Measurements from ENCODE around the gene DUOX1. TPM values are rescaled to one million over a fixed set of nuclear protein-coding genes. Genes with fewer than 3 reads are reported as not detected.
"Not testable (repeated sequence)": the region's sequence is repeated elsewhere in the genome, so short reads cannot be mapped to it uniquely, and the experiment has no call there.

The DUOX1 gene
- total and polyA plus RNA-seq, 12 donors = 2.5 to 98.8 (median 23.6) TPM; not detected in 1

GRCh38 chr15:45134682-45135604 lies 5.1 kb downstream of the DUOX1 start:
- no peak overlapping the region for H3K27ac ChIP-seq
- no peaks in the 10 kb centered on the region for H3K36me3 ChIP-seq (replicated peaks in 1 of 2)
- WGBS, 4 donors = 8 to 22% (median 10%) methylated on average over 18 to 57 of the region's 57 CpGs; no CpG with 5 or more reads in 1 of the 4 donors
- peak overlapping the region in 1 of 4 donors; percentile 27 for H3K4me3 ChIP-seq
- DNase-seq = peak in 3 of 7 donors; percentile 50 to 57 (median 54)
- peaks cover 0 to 13% of the 10 kb centered on the region in 2 donors for H3K4me1 ChIP-seq (replicated peaks in 1 of 2)
- TF ChIP-seq POLR2A (IDR thresholded peaks at IDR 0.05) = no peak
- peak in 2 of 6 experiments; percentile 22 for TF ChIP-seq CTCF (IDR thresholded peaks at IDR 0.05)
- intact Hi-C loops (cut with DNase I) = no loop called here
- H3K9me3 ChIP-seq (replicated peaks in 1 of 3) = no peaks in the 10 kb centered on the region
- peaks cover 2% of the 10 kb centered on the region for H3K27me3 ChIP-seq

GRCh38 chr15:45135705-45136377 lies 6.0 kb downstream of the DUOX1 start:
- H3K27ac ChIP-seq; H3K36me3 ChIP-seq (replicated peaks in 1 of 2); intact Hi-C loops (cut with DNase I); H3K4me3 ChIP-seq; H3K9me3 ChIP-seq (replicated peaks in 1 of 3); H3K27me3 ChIP-seq; DNase-seq: not testable (repeated sequence)
- H3K4me1 ChIP-seq (replicated peaks in 1 of 2) = peaks cover 0 to 12% of the 10 kb centered on the region in 2 donors
- WGBS, 4 donors = 7 to 21% (median 15%) methylated on average over 5 to 9 of the region's 37 CpGs

- Histone ChIP-seq H3K9me3 (replicated peaks in 1 of 3) (no peaks in the 10 kb centered on the region), H3K27ac (no peak overlapping the region), H3K4me3 (no peak overlapping the region), H3K27me3 (no peaks in the 10 kb centered on the region), H3K4me1 (replicated peaks in 1 of 2) (peaks cover 0 to 12% of the 10 kb centered on the region in 2 donors), H3K36me3 (replicated peaks in 1 of 2) (no peaks in the 10 kb centered on the region)
- intact Hi-C loops (cut with DNase I) = no loop called here
- TF ChIP-seq CTCF (IDR thresholded peaks at IDR 0.05) (no peak), POLR2A (IDR thresholded peaks at IDR 0.05) (no peak)
- 22 to 29% (median 27%) methylated on average over 7 to 10 of the region's 10 CpGs for WGBS, 4 donors
- DNase-seq = no peak
These were observed 6.6 kb downstream of the DUOX1 start for GRCh38 chr15:45136378-45136764.

GRCh38 chr15:45137703-45138102 lies 7.9 kb downstream of the DUOX1 start:
- 70 to 83% (median 72%) methylated on average over 8 of the region's 8 CpGs for WGBS, 4 donors
- TF ChIP-seq CTCF (IDR thresholded peaks at IDR 0.05) = no peak
- TF ChIP-seq POLR2A (IDR thresholded peaks at IDR 0.05) = no peak
- intact Hi-C loops (cut with DNase I) = no loop called here
- Histone ChIP-seq H3K27me3 (no peaks in the 10 kb centered on the region), H3K4me3 (no peak overlapping the region), H3K36me3 (replicated peaks in 1 of 2) (no peaks in the 10 kb centered on the region), H3K4me1 (replicated peaks in 1 of 2) (peaks cover 0 to 12% of the 10 kb centered on the region in 2 donors), H3K27ac (no peak overlapping the region), H3K9me3 (replicated peaks in 1 of 3) (no peaks in the 10 kb centered on the region)
- DNase-seq = no peak

Data from adrenal gland (tissue), 12 donors.